Vagina (tissue), 2 donors: ENCODE results near the gene TMEM255B. TPM values are rescaled to one million over a fixed set of nuclear protein-coding genes. Genes with fewer than 3 reads are reported as not detected.
A peak's percentile ranks its signal among the peaks of the same experiment; 100 is the strongest.

Experiments
- DNase-seq, 2 donors: peaks; one replicate each; pipeline ENCODE4 v3.0.0-alpha.2; 2017; ENCODE audit errors: extremely low spot score in 2 of 2
- H3K27ac ChIP-seq: fragments of 200-600 bp; sonication (generic); one replicate; pipeline ENCODE4 v1.5.1; 2019
- H3K27me3 ChIP-seq: fragments of 200-600 bp; sonication (generic); one replicate; pipeline ENCODE4 v1.5.1; 2019
- H3K36me3 ChIP-seq, 2 donors: fragments of 200-600 bp; sonication (generic); one replicate each; pipeline ENCODE4 v1.5.1; 2017 to 2019
- H3K4me1 ChIP-seq: fragments of 200-600 bp; sonication (generic); one replicate; pipeline ENCODE4 v1.5.1; 2019
- H3K4me3 ChIP-seq, 2 donors: fragments of 200-600 bp; sonication (generic); 1 replicate in 1 of 2; 2 replicates in 1 of 2; pipeline ENCODE4 v1.5.1; 2016 to 2019
- H3K9me3 ChIP-seq: fragments of 200-600 bp; sonication (generic); one replicate; pipeline ENCODE4 v1.5.1; 2019
- CTCF ChIP-seq, 3 experiments: fragments of 450-650 bp in 2 of 3; fragments of 200-600 bp in 1 of 3; sonication (generic) in 1 of 3; IDR thresholded peaks; one replicate each; pipeline ENCODE4 v1.5.1; 2017 to 2019; ENCODE audit warnings: antibody characterized with exemption in 3 of 3, mild to moderate bottlenecking in 2 of 3, moderate library complexity in 2 of 3
- POLR2A ChIP-seq, 2 donors: fragments of 450-650 bp; IDR thresholded peaks; one replicate each; pipeline ENCODE4 v1.6.1; 2017; ENCODE audit warnings: antibody characterized with exemption in 2 of 2, mild to moderate bottlenecking in 2 of 2, moderate library complexity in 2 of 2
- POLR2AphosphoS5 ChIP-seq, 2 donors: sonication (generic); formaldehyde crosslinking; IDR thresholded peaks; one replicate each; pipeline ENCODE4 v1.9.0; 2017; ENCODE audit warnings: antibody characterized with exemption in 2 of 2, mild to moderate bottlenecking in 2 of 2, low read depth in 1 of 2; ENCODE audit not compliant: insufficient read depth in 1 of 2
- intact Hi-C: fragments of 100-400 bp; cut with DNase I; formaldehyde crosslinking; loops from one replicate; pipeline ENCODE4 v1.15.1; 2023
- total RNA-seq: library from RNA; depleted of rRNA; stranded (reverse); fragments of >200 nt; gene quantifications from one replicate; pipeline ENCODE4 v1.2.3, GENCODE V29; 2016

The TMEM255B gene
- total RNA-seq, 1 donor from 2014 or later = 6.4 TPM

GRCh38 chr13:113848020-113848419 is 89.0 kb downstream of the TMEM255B start:
- DNase-seq = no peak
- H3K27me3 ChIP-seq = no peaks in the 10 kb centered on the region
- H3K36me3 ChIP-seq = peaks cover 0 to 20% of the 10 kb centered on the region in 2 donors
- TF ChIP-seq CTCF (IDR thresholded peaks at IDR 0.05) (no peak), POLR2A (IDR thresholded peaks at IDR 0.05) (no peak), POLR2AphosphoS5 (IDR thresholded peaks at IDR 0.05; ENCODE audit: insufficient read depth in 1 of 2, low read depth in 1 of 2) (no peak)
- H3K27ac ChIP-seq = peak overlapping the region; percentile 35
- intact Hi-C loops = no loop called here
- no peaks in the 10 kb centered on the region for H3K9me3 ChIP-seq
- H3K4me1 ChIP-seq = peaks cover 70% of the 10 kb centered on the region
- no peak overlapping the region for H3K4me3 ChIP-seq

DNA sequence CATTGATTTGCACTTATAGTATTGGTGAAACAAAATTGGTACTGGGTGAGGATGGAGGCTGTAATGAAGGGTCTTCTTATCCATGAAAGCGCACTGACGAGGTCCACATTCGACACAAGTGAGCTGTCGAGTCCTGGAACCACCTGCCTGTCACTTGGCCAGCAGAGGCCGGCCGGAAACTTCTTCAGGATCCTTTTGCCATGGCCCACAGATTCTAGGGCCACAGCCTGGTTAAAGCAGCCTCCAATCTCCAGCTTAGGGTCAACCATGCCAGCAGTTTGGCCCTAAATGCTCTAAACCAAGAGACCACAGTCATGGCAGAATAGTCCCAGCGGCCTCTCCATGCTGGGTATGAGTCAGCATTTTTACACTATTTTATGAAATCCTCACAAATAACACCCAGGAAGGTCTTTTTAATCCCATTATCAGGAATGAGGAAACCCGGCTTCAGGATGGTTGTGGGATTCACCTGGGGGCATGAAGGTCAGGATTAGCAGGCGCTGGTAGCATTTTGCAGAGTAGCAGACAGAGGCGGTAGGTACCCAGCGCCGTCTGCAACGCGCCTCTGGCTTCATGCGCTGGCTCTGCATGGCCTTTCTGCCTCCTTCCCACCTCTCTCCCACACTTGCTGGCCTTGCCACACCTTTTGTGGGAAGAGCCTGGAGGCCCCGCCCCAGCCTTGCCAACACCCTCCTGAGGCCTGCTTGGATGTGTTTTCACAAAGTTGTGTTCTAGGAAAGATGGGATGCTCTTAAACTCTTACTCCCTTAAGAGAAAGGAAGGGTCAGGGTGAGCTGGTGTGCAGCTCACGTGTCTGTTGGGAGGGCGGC is 89.6 kb downstream of the TMEM255B start:
- peaks cover 71% of the 10 kb centered on the region for H3K4me1 ChIP-seq
- DNase-seq = peak in 1 of 2 donors; percentile 81

GRCh38 chr13:113849546-113849945 is 90.5 kb downstream of the TMEM255B start:
- Histone ChIP-seq H3K4me1 (peaks cover 74% of the 10 kb centered on the region), H3K27me3 (no peaks in the 10 kb centered on the region), H3K36me3 (peaks cover 0 to 18% of the 10 kb centered on the region in 2 donors), H3K27ac (peak overlapping the region; percentile 35), H3K9me3 (no peaks in the 10 kb centered on the region), H3K4me3 (no peak overlapping the region)
- no peak for DNase-seq
- intact Hi-C loops = no loop called here
- no peak for TF ChIP-seq POLR2A (IDR thresholded peaks at IDR 0.05)

More for the DNA sequence above, 89.6 kb downstream of the TMEM255B start:
- H3K4me3 ChIP-seq = no peak overlapping the region
- H3K27ac ChIP-seq = peak overlapping the region; percentile 35
- H3K27me3 ChIP-seq = no peaks in the 10 kb centered on the region
- peaks cover 0 to 18% of the 10 kb centered on the region in 2 donors for H3K36me3 ChIP-seq
- intact Hi-C loops = no loop called here
- TF ChIP-seq CTCF (IDR thresholded peaks at IDR 0.05) (no peak), POLR2AphosphoS5 (IDR thresholded peaks at IDR 0.05; ENCODE audit: insufficient read depth in 1 of 2, low read depth in 1 of 2) (peak in 1 of 2 donors; percentile 29)
- H3K9me3 ChIP-seq = no peaks in the 10 kb centered on the region

DNA sequence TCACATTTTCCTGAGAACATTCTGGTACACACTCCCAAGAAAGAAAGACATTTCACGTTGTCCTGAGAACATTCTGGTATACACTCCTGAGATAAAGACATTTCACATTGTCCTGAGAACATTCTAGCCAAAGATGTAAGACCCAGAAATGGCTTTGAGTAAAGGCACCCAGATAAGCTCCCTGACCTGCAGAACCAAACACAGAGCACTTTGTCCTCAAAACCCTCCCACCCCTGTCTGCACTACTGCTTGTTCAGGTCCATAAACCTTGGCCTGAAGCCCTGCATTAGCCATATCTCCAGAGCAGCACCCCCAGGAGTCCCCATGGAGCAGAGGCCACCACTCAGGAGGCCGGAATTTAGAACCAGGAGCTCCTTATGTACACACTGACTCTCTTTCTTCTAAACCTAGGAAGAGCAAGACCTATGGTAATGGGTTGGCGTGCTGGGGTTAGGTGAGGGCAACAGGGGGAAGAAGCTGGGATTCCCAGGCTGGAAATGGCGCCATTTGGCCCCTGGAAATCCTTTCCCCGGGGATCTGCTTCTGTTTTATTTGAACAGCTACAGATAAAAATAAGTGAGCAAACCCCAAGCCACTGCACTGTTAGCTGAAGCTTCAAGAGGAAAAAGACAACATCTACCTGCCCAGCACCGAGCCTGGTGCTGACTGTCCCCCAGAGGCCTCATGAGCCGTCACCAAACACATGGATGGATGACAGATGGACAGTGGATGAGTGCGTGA is 91.1 kb downstream of the TMEM255B start:
- H3K36me3 ChIP-seq = peaks cover 0 to 18% of the 10 kb centered on the region in 2 donors
- intact Hi-C loops = no loop called here
- TF ChIP-seq POLR2A (IDR thresholded peaks at IDR 0.05) = no peak
- no peak for TF ChIP-seq CTCF (IDR thresholded peaks at IDR 0.05)
- no peak for TF ChIP-seq POLR2AphosphoS5 (IDR thresholded peaks at IDR 0.05; ENCODE audit: insufficient read depth in 1 of 2, low read depth in 1 of 2)
- peak overlapping the region; percentile 35 for H3K27ac ChIP-seq
- H3K4me1 ChIP-seq = peaks cover 74% of the 10 kb centered on the region
- no peaks in the 10 kb centered on the region for H3K9me3 ChIP-seq
- DNase-seq = peak in 1 of 2 donors; percentile 60
- H3K4me3 ChIP-seq = no peak overlapping the region
- no peaks in the 10 kb centered on the region for H3K27me3 ChIP-seq

DNA sequence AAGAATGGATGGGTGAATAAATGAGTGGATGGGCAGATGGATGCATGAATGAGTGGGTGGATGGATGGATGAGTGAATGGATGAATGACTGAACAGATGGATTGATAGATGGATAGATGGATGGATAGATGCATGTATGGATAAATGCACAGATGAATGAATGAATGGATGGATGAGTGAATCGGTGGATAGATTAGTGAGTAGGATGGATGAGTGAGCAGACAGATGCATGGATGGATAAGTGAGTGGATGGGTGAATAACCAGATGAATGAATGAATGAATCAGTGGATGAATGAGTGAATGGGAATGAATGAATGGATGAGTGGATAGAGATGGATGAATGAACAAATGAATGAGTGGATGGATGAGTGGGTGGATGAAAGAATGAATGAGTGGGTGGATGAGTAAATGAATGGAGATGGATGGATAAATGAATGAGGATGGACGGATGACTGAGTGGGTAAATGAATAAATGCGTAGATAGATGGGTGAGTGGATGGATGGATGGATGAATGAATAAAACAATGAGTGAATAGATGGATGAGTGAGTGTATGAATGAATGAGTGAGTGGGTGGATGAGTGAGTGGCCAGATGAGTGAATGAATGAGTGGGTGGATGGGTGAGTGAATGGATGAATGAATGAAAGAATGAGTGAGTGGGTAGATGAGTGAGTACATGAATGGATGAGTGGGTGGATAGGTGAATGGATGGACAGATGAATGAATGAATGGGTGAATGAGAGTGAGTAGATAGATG is 91.9 kb downstream of the TMEM255B start:
- H3K4me3 ChIP-seq = no peak overlapping the region
- no peak for TF ChIP-seq CTCF (IDR thresholded peaks at IDR 0.05)
- TF ChIP-seq POLR2A (IDR thresholded peaks at IDR 0.05) = no peak
- TF ChIP-seq POLR2AphosphoS5 (IDR thresholded peaks at IDR 0.05; ENCODE audit: insufficient read depth in 1 of 2, low read depth in 1 of 2) = no peak
- H3K27ac ChIP-seq = no peak overlapping the region
- intact Hi-C loops = no loop called here
- DNase-seq = no peak
- no peaks in the 10 kb centered on the region for H3K9me3 ChIP-seq
- peaks cover 0 to 12% of the 10 kb centered on the region in 2 donors for H3K36me3 ChIP-seq
- peaks cover 74% of the 10 kb centered on the region for H3K4me1 ChIP-seq
- H3K27me3 ChIP-seq = no peaks in the 10 kb centered on the region
